ENCODE results near the gene BFAR.
"Not testable (repeated sequence)": the region's sequence is repeated elsewhere in the genome, so short reads cannot be mapped to it uniquely, and the experiment has no call there.

Gene BFAR

GRCh38 chr16:14702672-14703071 is 69.9 kb downstream of the BFAR start:
- H3K4me3 ChIP-seq (ENCODE audit: control insufficient read depth, low read depth, low read length); DNase-seq (ENCODE audit: low read depth): not testable (repeated sequence)

- H3K4me3 ChIP-seq (ENCODE audit: control insufficient read depth, low read depth, low read length); DNase-seq (ENCODE audit: low read depth): not testable (repeated sequence)
These were observed 70.6 kb downstream of the BFAR start, which contains the start of gene NPIPA3 for GRCh38 chr16:14703156-14704011. NPIPA3 (plus strand) TSS chr16:14703411; CDS start chr16:14708944, 5,533 bp downstream.
